NCI-H510A (cell line): ENCODE measurements around the gene TMIE.
A peak's percentile ranks its signal among the peaks of the same experiment; 100 is the strongest.

ENCODE experiments used
- DNase-seq: peaks from one replicate; lab custom pipeline; 2025; lab: John Stamatoyannopoulos, UW

The TMIE gene, protein sequence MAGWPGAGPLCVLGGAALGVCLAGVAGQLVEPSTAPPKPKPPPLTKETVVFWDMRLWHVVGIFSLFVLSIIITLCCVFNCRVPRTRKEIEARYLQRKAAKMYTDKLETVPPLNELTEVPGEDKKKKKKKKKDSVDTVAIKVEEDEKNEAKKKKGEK

DNA sequence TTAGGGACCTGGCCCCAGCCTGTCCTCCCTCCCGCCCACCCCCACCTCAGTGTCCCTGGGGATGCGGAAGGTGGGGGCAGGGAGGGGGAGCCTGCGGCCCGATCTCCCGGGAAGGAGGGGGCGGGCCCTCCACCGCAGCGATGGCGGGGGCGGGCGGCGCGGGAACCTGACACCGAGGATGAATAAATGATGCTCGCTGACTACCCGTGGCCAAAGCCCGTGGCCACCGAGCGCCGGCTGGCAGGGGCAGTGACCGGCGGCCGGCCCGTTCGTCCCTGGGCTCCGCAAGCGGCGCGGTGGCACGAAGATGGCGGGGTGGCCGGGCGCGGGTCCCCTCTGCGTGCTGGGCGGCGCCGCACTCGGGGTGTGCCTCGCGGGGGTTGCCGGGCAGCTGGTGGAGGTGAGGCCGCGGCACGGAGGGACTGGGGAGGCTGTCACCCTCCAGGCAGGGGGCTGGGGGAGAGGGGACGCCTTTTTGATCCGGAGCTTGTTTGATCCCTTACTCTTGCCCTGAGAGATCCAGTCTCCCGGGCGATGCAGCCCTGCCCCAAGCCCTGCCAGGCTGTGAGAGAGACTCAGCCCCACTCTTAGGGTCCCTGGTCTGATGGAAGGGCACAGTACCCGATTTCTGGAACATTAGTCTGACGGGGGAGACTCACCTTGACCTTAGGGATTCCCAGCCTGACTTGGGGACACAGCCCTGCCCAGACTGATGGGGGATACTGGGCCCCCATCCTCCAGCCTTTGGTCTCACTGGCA is at the start of gene TMIE:
Gene TMIE (plus strand): TSS at position 212 of the 759 bp plus-strand sequence. CDS start 96 bp downstream, at position 308.
- DNase-seq: no peak

DNA sequence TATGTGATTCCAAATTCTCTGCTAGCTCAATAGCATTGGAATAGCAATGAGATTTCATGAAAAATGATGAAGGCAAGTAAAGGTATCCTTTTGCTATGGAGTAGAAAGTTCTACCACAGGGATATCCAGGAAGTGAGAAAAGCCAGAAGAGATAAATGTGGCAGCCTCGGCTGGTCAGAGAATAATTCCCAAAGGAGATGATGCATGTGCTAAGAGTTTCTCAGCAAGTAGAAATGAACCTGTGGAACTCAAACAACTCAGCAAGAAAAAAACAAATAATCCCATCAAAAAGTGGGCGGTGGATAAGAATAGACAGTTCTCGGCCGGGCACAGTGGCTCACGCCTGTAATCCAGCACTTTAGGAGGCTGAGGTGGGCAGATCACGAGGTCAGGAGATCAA is 45.9 kb upstream of the TMIE start:
- no peak for DNase-seq

DNA sequence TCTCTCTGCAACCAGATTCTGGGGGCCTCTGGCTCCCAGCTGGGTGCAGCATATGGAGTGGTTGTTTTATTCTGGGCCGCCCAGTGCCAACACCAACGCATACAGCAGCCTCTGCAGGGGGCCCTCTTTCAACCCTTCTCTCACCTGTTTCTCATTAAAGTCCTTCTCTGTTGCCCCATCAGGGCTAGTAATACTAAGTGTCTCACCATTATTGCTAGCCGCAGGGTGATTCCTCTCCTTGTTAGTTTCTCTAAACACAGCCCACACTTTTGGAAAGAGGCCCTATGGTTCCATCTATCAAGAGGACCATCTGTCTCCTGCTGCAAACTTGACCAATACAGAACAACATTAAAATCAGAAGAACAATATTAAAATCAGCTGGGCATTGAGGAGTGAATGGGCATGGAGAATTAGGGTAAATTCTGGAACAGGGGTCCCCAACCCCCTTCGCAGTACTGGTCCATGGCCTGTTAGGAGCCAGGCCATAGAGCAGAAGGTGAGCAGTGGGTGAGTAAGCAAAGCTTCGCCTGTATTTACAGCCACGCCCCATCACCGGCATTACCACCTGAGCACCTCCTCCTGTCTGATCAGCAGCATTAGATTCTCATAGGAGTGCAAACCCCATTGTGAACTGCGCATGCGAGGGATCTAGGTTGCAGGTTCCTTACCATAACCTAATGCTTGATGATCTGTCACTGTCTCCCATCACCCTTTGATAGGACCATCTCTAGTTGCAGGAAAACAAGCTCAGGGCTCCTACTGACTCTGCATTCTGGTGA is 44.2 kb upstream of the TMIE start:
- DNase-seq: peak; percentile 51

DNA sequence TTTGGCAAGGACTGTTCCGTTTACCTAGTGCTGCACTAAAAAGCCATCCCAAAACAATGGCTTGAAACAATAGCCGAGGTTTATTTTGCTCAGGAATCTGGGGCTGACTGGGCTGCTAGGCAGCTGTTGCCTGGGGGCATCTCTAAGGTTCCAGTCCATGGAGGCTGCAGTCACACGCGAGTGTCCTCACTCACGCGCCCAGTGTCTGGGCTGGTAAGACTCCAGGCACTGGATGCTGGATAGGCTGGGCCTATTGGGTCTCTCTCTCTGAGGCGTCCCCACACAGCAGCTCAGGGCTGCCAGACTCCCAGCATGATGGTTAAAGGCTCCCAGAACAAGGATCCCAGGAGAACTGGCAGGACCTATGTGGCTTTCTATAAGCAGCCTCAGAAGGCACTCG is 41.9 kb upstream of the TMIE start:
- no peak for DNase-seq

DNA sequence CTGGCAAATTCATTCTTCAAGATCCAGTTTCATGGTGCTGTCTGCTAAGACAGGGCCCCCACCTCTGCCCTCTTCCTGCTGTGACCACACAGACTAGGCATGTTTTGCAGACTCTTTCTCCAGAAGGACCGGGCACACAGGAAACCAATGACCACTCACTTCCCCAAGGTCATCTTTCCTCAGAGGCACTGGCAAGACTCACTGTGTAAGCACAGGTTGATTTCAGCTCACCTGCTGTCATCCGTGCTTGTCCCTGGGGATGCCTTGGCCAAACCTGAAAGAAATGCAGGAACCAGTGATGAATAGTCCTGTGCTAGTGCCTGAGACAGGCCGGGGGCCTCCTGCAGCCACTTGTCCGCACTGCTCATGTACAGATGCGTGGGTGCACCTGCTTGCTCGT is 41.2 kb upstream of the TMIE start:
- no peak for DNase-seq

DNA sequence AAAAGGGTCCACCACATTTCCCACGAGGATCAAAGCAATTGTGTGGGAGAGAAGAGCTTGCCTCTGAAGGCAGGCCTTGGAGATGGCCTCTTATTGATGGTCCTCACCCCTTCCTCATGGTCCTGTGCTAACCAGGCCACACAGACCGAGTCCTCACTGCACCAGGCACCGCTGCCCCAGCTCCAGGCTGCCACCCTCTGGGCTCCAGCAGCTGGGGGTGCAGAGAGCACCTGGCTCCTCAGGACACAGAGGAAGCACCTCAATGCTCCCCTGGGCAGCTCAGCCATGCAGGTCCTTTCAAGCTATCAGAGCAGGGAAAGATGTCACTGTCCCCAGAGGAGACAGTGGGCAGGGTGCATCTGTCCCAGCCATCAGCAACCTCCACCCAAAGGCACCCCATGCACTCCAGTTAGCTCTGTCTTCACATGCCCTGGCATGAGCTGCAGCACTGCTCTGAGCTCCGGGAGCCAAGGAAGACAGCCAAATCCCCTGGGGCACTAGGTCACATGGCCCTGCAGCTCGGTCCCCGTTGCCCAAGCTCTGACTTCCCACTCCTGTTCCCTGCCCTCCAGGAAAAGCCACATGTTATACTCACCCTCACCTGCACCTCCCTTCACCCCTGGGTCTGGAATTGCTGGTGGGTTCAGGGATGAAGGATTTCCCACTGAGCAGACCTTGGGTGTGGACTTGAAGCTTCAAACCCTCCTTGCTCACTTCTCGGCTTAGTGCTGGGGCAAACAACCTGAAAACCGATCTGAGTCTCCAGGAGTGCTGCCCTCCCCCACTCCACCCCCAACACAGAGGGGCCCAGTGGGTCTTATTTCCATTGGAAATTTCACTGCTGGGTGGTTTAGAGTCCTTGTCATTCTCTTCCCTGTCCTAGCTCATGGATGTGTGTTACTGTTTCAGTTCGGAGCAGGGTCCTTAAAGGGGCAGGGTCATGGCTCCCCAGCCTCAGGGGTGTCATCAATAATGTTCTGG is 40.4 kb upstream of the TMIE start:
- no peak for DNase-seq

DNA sequence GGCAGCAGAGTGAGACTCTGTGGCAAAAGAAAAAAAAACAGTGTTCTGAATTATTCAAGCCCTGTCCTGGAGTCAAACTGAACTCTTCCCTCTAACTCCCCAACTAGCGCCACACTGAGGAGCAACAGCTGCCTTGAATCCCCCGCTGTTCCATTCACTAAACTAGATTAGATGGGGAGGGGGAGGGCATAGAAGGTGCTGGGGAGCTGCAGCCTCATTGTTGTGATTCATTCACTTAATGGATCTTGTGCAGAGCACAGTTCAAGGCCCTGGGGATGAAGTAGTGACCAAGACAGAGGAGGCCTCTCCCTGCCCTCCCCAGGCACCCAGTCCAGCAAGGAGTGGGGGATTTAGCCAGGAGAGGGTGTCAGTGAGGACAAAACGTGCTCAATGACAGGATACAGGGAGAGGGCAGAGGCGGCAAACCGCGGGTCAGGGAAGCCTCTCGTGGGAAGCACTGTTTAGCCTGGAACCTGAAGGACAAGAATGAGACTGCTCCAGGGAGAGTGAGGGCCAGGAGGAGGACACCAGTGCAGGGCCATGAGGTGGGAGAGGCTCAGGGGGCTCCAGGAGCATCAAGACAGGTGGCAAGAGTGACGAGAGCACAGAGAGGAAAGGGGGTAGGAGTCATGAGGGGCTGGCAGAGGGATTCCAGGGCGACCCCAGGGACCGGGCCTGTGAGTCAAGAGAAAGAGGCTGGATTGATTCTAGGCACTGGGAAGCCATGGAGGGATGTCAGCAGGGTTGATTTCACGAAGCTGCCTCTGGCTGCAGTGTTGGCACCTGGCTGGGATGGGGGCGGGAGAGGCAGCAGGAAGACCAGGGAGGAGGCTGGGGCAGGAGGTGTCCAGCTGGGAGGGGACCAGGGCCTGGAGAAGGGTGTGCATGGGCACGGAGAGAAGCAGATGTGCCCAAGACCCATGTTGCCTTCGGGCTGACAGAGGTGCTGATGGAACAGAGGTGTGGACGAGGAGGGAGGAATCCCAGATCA is 39.1 kb upstream of the TMIE start:
- no peak for DNase-seq

DNA sequence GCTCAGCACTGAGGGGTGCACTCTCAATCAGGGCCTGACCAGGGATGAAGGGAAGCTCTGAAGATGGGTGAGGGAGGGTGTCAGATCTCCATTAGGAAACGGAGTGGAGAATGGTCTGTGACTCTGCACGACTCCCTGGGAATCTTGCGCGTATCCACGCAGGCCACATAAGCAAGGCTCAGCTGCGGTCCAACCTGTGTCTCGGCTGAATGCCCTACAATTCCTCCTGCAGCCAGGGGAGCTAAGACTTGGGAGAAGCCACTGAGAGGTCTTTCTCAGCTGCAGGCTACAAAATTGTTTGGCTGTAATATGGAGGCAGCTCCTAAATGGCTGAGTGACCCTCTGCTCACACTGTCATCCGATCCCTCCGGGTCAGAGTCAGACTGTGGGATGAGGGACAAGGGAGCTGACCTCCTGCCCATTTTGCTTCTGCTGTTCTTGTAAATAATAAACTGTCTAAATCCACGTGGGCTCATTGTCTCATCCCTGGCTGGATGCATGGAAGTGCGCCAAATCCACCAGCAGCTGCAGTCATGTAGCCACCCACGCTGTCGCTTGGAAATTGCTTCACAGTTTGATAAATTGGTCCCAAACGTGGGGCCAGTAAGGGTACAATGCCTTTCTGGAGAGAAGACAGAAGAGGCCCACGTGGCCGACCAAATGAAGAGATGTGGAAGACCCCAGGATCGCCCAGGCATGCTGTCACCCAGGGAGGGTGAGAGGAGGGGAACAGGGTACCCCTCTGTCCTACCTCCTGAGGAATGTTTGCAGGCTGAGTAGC is 38.2 kb upstream of the TMIE start:
- DNase-seq: no peak

DNA sequence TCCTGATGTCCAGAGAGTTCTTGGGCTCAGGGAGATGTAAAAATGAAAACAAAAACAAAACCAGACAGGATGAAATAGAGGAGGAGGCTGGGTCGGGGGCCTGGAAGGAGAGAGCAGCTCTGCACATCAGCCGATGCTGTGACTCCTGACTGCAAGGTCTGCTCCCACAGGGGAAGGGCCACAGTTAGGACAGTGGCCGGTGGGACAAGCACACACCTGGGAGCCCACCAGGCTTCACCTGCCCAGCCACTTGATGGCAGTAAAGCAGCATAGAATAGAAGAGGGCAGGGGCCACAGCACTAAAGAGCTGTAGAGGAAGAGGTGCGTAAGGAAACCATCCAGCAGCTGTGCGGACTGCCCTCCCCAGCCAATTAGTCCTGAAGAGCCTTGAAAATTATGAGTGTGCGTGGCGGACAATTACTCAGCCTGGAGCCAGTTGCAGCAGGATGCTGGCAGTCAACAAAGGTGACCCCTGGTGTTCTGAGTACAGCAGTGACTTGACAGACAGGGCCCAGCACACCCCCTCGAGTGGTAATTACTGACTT is 37.5 kb upstream of the TMIE start:
- peak; percentile 56 for DNase-seq

DNA sequence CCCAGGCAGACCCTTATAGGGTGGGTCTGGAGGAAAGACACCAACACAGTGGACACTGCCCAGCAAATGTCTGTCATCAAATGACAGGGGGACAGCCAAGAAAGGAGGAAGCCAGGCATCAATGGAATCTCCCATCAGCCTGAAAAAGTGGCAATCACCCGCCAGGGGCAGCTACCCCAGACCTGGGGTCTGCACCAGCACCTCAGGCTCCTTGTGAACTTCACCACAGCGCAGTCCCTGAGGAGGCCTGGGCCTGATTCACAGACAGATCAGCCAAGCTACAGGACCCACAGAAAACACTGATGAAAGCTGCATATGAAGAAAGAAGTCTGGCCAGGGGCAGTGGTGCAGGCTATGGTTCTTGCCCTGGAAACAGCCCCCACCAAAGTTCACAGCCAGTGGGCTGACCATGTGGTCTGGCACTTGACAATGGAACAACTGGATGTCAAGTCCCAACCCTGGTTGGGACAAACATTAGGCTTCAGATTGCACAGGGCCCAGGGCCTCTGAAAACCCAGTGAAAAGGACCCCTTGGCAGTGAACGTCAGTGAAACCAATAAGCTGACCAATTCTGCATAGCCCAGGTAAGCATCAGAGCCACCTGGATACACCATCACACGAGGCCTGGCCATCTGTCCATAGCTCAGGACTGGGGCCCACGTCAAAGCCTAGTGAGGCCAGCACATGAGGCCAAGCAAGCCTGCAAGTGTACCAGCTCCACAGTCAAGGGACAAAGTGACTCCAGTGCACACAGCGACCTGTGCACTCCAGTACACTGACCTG is 36.8 kb upstream of the TMIE start:
- no peak for DNase-seq

DNA sequence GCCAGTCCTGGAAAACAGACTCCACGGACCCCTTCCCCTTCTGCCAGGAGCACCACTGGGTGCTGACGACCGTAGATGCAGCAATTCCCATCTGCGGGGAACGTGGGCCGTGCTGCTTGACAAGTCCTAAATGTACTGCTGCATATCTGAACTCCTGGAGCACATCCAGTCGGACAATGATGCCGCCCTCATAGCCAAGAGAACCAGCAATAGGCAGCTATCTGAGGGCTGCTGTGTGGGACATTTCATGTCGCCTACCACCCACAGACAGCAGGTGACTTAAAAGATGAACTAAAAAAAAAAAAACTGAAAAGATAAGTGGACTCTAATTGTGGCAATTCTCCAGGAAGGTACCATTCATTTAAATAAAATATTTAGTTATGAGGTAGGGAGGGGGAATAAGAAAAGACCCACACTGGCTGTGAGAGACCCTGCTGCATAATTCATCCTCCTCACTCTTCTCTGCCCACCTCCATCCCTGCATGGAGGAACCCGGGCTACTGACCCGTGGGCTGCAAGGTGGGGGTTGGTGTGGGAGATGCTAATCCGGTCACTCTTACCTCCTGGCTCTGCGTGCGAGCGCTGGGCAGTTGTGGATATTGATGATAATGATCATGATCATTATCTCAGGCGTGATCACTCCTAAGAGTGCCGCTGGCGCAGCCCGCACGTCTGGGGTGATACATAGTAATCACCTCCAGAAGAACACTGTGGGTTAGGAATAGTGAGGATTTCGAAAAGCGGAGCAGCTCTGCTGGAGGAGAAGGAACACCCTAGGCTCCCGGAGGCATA is 36.0 kb upstream of the TMIE start:
- no peak for DNase-seq

DNA sequence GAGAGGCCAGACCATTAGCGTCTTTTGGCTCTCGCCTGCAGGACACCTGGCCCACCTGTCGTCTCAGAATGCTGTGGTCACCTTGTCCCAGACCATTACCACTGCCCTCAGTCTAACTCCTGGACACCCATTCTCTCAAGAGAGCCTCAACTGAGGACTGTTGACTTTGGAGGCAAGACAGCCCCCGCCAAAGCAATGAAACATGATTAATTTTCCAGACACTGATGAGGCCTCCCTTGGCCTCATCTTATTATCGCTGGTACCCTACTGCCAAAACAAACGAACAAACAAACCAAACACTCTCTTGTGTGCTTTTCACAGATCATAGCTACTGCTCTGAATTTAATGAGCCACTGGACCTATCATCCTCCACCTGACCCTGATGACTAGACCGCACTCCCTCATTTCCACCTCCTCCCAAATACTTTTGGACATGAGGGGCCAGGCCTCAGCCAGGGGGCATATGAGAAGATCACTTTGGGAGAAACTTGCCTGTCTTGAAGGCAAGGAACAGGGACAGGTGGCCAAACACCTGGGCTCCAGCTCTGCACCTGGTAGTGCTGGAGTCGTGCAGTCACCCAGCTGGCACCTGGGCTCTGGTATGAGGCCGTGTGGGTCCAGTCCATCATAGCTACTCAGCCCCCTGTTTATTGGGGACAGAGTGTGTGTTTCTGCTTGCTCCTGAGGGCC is 35.3 kb upstream of the TMIE start:
- no peak for DNase-seq

DNA sequence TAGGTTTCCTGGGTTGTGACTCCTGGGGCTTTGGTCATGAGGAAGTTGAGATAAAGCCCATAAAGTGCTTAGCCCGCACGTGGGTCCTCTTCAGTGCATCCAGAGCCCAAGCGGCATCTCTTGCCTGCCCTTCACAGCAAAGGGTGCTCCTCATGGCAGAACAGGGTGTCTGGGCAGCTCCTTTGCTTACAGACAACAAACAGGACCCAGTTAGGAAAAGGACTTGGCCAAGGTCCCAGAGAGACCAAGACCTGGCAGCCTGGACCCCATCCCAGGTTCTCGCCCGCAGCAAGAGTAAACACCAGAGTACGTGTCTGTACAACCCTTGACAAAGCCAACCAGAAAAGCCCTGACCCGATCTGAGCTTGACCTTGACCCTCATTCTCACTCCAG is 34.7 kb upstream of the TMIE start:
- DNase-seq: no peak

DNA sequence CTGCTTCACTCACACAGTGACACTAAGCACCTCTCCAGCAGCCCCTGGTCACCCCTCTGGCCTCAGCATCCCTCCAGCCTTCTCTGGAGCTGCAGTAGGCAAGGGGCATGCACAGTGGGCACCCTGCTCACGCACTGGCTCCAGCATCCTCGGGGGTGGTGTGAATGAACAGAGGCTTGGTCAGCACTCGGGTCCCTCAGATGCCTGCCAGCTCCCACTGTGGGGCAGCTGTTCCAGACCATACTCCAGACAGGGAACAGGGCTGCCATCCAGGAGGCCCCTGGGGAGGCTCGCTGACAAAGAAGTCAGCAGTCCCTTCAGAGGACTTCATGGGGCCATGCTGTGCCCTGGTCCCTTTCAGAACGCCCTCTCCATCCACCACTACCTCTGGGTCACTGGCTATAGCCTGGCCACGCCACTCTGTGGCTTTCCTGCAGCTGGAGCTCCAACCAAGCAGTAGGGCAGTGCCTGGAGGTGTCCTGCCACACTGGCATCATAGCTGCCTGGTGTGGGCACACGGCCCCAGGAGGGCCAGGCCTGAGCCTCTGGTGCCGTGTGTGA is 34.1 kb upstream of the TMIE start:
- no peak for DNase-seq

DNA sequence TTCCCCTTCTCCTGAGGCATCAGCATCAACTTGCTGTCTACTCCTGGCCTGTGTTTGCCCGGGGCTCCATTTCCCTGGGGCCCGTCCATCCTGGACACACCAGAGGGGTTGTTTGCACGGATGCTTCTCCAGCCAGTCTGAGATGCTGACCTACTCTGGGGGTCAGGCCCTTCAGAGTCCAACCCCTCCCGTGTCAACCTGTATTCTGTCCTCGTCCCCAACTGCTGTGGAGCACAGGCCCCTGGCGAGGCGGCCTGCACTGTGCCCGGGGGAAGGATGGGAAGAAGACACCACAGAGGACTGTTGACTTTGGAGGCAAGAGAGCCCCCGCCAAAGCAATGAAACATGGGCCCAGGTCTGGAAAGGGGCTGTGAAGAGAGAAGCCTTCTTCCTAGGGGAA is 33.5 kb upstream of the TMIE start:
- DNase-seq: no peak

DNA sequence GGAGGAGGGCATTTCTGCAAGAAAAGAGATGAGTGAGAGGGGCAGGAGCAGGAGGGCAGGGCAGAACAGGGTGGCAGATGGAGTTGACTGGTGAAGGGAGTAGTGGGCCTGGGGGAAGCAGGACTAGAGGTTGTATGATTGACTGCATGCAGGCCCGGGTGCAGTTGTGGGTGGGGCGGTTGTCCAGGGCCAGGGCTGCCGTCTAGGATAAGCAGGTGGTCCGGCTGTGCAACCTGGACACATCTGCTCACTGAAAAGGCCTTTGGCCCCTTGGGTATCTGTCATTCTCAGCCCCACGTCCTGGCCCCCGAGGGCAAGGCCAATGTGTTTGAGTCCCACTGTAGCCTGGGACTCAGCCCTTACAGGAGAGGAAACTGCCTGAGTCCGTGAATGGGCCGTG is 33.1 kb upstream of the TMIE start:
- DNase-seq: no peak

DNA sequence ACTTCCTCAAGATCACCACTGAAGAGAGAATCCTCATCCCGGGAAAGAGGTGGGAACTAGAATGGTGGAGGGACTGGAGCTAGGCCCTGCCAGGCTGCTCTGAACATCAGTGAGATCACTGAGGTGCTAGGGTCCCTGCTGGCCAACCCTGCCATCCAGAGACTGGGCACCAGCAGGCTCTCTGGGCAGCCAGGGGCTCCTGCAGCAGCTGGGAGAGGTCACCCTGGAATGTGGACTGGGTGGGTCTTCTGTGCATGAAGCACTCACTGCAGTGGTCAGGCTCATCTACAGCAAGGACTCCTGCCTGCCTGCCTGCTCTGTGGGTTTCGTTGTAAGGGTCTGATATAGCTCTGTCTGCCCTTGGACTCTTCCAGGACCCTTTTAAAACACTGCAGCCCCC is 32.6 kb upstream of the TMIE start:
- no peak for DNase-seq
